Parathyroid adenoma (tissue), 2 donors: ENCODE results near the gene SNHG17.

Experiments used
- H2AFZ ChIP-seq: fragments of 300-600 bp; sonication (generic); one replicate; pipeline ENCODE4 v1.7.0; 2017; ENCODE audit warnings: antibody characterized with exemption, mild to moderate bottlenecking
- H3K27ac ChIP-seq: fragments of 300-600 bp; sonication (generic); one replicate; pipeline ENCODE4 v1.7.0; 2017
- H3K27me3 ChIP-seq: fragments of 300-600 bp; sonication (generic); one replicate; pipeline ENCODE4 v1.7.0; 2017; ENCODE audit warnings: low read length; ENCODE audit not compliant: control insufficient read depth, insufficient read depth
- H3K36me3 ChIP-seq: fragments of 300-600 bp; sonication (generic); one replicate; pipeline ENCODE4 v1.7.0; 2017; ENCODE audit warnings: low read length; ENCODE audit not compliant: control insufficient read depth, insufficient read depth
- H3K4me1 ChIP-seq: fragments of 300-600 bp; sonication (generic); one replicate; pipeline ENCODE4 v1.7.0; 2017; ENCODE audit warnings: control low read depth
- H3K4me2 ChIP-seq: fragments of 300-600 bp; sonication (generic); one replicate; pipeline ENCODE4 v1.7.0; 2017; ENCODE audit warnings: low read length
- H3K4me3 ChIP-seq: fragments of 300-600 bp; sonication (generic); one replicate; pipeline ENCODE4 v1.7.0; 2017; ENCODE audit warnings: low read depth, low read length
- H3K79me2 ChIP-seq: fragments of 300-600 bp; sonication (generic); one replicate; pipeline ENCODE4 v1.7.0; 2017; ENCODE audit warnings: control low read depth
- H3K9ac ChIP-seq: fragments of 300-600 bp; sonication (generic); one replicate; pipeline ENCODE4 v1.7.0; 2017; ENCODE audit warnings: mild to moderate bottlenecking
- H3K9me3 ChIP-seq: fragments of 300-600 bp; sonication (generic); one replicate; pipeline ENCODE4 v1.7.0; 2017; ENCODE audit warnings: low read length; ENCODE audit not compliant: control insufficient read depth
- TF ChIP-seq, protein P1 (sequence below): fragments of 300-600 bp; sonication (generic); IDR thresholded peaks from one replicate; pipeline ENCODE4 v1.7.0; 2017; ENCODE audit warnings: antibody characterized with exemption, mild to moderate bottlenecking
- donor health status: primary hyperparathyroidism.

SNHG17 gene

DNA sequence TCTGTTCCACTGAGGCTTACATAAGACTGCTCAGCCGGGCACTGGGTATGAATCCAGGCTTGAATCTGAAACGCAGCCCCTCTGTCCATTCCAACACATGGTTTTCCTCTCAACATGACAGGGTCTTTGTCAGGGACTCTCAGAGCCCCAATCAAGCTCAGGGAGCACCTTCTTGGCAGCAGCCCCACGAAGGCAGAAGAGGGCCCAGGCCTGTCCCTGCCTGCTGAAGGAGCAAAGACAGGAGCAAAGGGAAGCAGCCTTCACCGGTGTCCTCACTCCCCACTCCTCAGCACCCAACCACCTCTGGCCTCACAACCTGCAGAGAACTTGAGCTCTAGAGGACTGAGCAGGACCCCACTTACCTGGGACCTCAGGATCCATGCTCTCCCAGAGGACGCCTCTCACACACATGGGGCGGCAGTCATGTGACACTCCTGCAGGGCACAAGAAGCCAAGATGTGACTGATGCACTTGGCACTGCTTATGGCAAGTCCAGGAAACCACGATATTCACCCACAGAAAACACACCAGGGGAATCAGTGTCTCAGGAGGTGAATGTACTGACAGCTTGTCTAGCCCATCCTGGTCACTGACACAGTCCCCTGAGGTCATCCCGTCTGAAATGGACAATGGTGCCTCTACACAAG lies 4.3 kb downstream of the SNHG17 start:
- Histone ChIP-seq H3K9me3 (no peaks in the 10 kb centered on the region), H2AFZ (no peak overlapping the region), H3K4me2 (no peak overlapping the region), H3K36me3 (no peaks in the 10 kb centered on the region), H3K27ac (no peak overlapping the region), H3K9ac (no peak overlapping the region), H3K79me2 (peaks cover 10% of the 10 kb centered on the region), H3K4me1 (no peaks in the 10 kb centered on the region), H3K4me3 (no peak overlapping the region), H3K27me3 (no peaks in the 10 kb centered on the region)
- TF ChIP-seq, protein P1, sequence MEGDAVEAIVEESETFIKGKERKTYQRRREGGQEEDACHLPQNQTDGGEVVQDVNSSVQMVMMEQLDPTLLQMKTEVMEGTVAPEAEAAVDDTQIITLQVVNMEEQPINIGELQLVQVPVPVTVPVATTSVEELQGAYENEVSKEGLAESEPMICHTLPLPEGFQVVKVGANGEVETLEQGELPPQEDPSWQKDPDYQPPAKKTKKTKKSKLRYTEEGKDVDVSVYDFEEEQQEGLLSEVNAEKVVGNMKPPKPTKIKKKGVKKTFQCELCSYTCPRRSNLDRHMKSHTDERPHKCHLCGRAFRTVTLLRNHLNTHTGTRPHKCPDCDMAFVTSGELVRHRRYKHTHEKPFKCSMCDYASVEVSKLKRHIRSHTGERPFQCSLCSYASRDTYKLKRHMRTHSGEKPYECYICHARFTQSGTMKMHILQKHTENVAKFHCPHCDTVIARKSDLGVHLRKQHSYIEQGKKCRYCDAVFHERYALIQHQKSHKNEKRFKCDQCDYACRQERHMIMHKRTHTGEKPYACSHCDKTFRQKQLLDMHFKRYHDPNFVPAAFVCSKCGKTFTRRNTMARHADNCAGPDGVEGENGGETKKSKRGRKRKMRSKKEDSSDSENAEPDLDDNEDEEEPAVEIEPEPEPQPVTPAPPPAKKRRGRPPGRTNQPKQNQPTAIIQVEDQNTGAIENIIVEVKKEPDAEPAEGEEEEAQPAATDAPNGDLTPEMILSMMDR, result no peak

DNA sequence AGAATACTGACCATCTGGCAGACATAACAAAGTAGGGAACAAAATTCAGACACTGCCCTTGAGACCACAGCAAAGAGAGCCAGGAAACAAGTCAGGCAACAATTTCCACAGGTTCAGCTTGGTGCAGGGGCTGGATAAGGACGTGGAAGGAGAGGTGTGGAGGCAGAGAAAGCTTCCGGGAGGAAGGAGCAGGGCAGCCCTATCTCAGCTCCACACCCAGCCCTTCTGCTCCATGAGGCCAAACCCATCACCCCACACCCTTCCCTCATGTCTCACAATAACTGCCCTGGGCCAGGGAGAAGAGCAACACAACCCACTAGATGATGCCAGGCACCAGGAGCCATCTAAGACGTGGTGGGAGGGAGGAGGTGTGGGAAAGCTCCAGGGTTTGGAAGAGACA lies 5.8 kb downstream of the SNHG17 start:
- TF ChIP-seq, protein P1, result no peak
- Histone ChIP-seq H3K4me1 (no peaks in the 10 kb centered on the region), H3K27ac (no peak overlapping the region), H3K4me3 (no peak overlapping the region), H3K27me3 (no peaks in the 10 kb centered on the region), H3K4me2 (no peak overlapping the region), H3K36me3 (no peaks in the 10 kb centered on the region), H3K9ac (no peak overlapping the region), H3K9me3 (no peaks in the 10 kb centered on the region), H3K79me2 (peaks cover 7% of the 10 kb centered on the region), H2AFZ (no peak overlapping the region)

DNA sequence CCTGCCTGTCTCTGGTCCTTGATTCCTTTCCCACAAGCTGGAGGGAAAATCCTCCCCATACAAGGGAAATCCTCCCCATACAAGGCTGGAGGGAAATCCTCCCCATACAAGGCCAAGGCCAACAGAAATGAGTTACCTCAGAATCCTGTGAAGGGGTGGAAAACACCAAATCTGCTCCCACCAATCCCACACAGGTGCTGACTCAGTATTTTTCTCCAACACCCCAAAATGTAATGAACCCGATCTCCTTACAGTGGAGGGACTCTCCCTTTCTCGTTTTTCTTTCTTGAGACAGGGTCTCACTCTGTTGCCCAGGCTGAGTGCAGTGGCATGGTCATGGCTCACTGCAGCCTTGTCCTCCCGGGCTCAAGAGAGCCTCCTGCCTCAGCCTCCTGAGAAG lies 6.3 kb downstream of the SNHG17 start:
- H2AFZ ChIP-seq, result no peak overlapping the region
- no peak overlapping the region for H3K4me2 ChIP-seq
- TF ChIP-seq, protein P1, result no peak
- H3K4me3 ChIP-seq, result no peak overlapping the region
- no peaks in the 10 kb centered on the region for H3K36me3 ChIP-seq
- peaks cover 7% of the 10 kb centered on the region for H3K79me2 ChIP-seq
- no peak overlapping the region for H3K9ac ChIP-seq
- H3K9me3 ChIP-seq, result no peaks in the 10 kb centered on the region
- H3K4me1 ChIP-seq, result no peaks in the 10 kb centered on the region
- no peaks in the 10 kb centered on the region for H3K27me3 ChIP-seq
- H3K27ac ChIP-seq, result no peak overlapping the region

- Histone ChIP-seq H3K79me2 (peaks cover 4% of the 10 kb centered on the region), H3K9me3 (no peaks in the 10 kb centered on the region), H3K27ac (no peak overlapping the region), H3K9ac (no peak overlapping the region), H3K4me2 (no peak overlapping the region), H3K4me1 (no peaks in the 10 kb centered on the region), H3K36me3 (no peaks in the 10 kb centered on the region), H2AFZ (no peak overlapping the region), H3K4me3 (no peak overlapping the region), H3K27me3 (no peaks in the 10 kb centered on the region)
- TF ChIP-seq, protein P1, result no peak
These were observed 7.5 kb downstream of the SNHG17 start for GRCh38 chr20:38427655-38428023.
